OCI-LY7 (cell line): ENCODE results near the gene SLIT3. TPM values are rescaled to one million over a fixed set of nuclear protein-coding genes. Genes with fewer than 3 reads are reported as not detected.

Experiments used
- BruUV-seq: library from RNA; stranded (reverse); fragments of 400-500 nt; replicated peaks from 2 replicates; lab custom pipeline; 2021; lab: Mats Ljungman, UMichigan
- CTCF ChIA-PET: fragments of 300-600 bp; sonication (Branson Sonifier 250); formaldehyde crosslinking; loops from one replicate; lab custom pipeline; 2022; ENCODE audit warnings: antibody characterized with exemption; ENCODE audit not compliant: unreplicated experiment; lab: Charles Lee
- POLR2A ChIA-PET: fragments of 300-600 bp; sonication (Branson Sonifier 250); formaldehyde crosslinking; loops from one replicate; lab custom pipeline; 2022; ENCODE audit warnings: antibody characterized with exemption; lab: Charles Lee
- DNase-seq: peaks from one replicate; pipeline ENCODE4 v3.0.0-alpha.2; 2015; ENCODE audit warnings: low spot score
- H2AFZ ChIP-seq: fragments of 200-600 bp; sonication (generic), shearing (Covaris generic); 2 replicates; pipeline ENCODE4 v1.6.1; 2014; ENCODE audit warnings: mild to moderate bottlenecking, antibody characterized with exemption, low read length, moderate library complexity
- H3K27ac ChIP-seq: fragments of 200-600 bp; sonication (generic); 2 replicates; pipeline ENCODE4 v1.5.1; 2014; ENCODE audit warnings: mixed run types, low read depth, mild to moderate bottlenecking, moderate library complexity, low read length, inconsistent platforms; ENCODE audit not compliant: poor library complexity, severe bottlenecking
- H3K36me3 ChIP-seq: fragments of 200-600 bp; sonication (generic); 2 replicates; pipeline ENCODE4 v1.6.1; 2014; ENCODE audit warnings: mild to moderate bottlenecking, antibody characterized with exemption, low read length, moderate library complexity, mixed read lengths; ENCODE audit not compliant: insufficient read depth
- H3K4me1 ChIP-seq: fragments of 200-600 bp; sonication (generic); 2 replicates; pipeline ENCODE4 v1.5.1; 2014; ENCODE audit warnings: mild to moderate bottlenecking, low read length; ENCODE audit not compliant: insufficient read depth, poor library complexity, severe bottlenecking
- H3K4me2 ChIP-seq: fragments of 200-600 bp; sonication (generic); 2 replicates; pipeline ENCODE4 v1.6.1; 2014; ENCODE audit warnings: mild to moderate bottlenecking, low read length
- H3K4me3 ChIP-seq: fragments of 200-600 bp; sonication (generic); 2 replicates; pipeline ENCODE4 v1.5.1; 2014; ENCODE audit warnings: mild to moderate bottlenecking, low read depth, low read length; ENCODE audit not compliant: poor library complexity, severe bottlenecking
- H3K79me2 ChIP-seq: fragments of 200-600 bp; sonication (generic); 2 replicates; pipeline ENCODE4 v1.6.1; 2016; ENCODE audit warnings: low read depth, mild to moderate bottlenecking, low read length, moderate library complexity, mixed read lengths; ENCODE audit not compliant: insufficient read depth
- H3K9me2 ChIP-seq: fragments of 200-600 bp; sonication (generic); 2 replicates; pipeline ENCODE4 v1.6.1; 2016; ENCODE audit warnings: mild to moderate bottlenecking, low read length, mixed read lengths; ENCODE audit not compliant: insufficient read depth
- H3K9me3 ChIP-seq: fragments of 200-600 bp; sonication (generic); 2 replicates; pipeline ENCODE4 v1.6.1; 2014; ENCODE audit warnings: mild to moderate bottlenecking, mixed run types, low read length, mixed read lengths
- H4K20me1 ChIP-seq: fragments of 200-600 bp; sonication (generic); 2 replicates; pipeline ENCODE4 v1.6.1; 2014; ENCODE audit warnings: mild to moderate bottlenecking, antibody characterized with exemption, low read length, moderate library complexity, mixed read lengths; ENCODE audit not compliant: insufficient read depth
- EZH2phosphoT487 ChIP-seq: fragments of 200-600 bp; sonication (generic); IDR thresholded peaks from 2 replicates; pipeline ENCODE4 v1.6.1; 2018; ENCODE audit warnings: low read depth, borderline replicate concordance, mild to moderate bottlenecking, mixed run types, antibody characterized with exemption, low read length, moderate library complexity, mixed read lengths
- intact Hi-C: fragments of 100-400 bp; cut with micrococcal nuclease; formaldehyde crosslinking; loops from one replicate; pipeline ENCODE4 v1.10.0; 2022; ENCODE audit not compliant: unreplicated experiment
- total RNA-seq, 2 experiments: library from RNA; depleted of rRNA in 1 of 2; stranded (reverse); fragments of >200 nt in 1 of 2; shearing (Covaris generic) in 1 of 2; gene quantifications; 2 replicates each; pipeline ENCODE4 v1.2.3, GENCODE V29; 2014 to 2022
- TF ChIP-seq, protein P1 (sequence below): fragments of 200-600 bp; sonication (generic); conservative IDR thresholded peaks from 2 replicates; pipeline ENCODE4 v1.5.1; 2014; ENCODE audit warnings: mild to moderate bottlenecking, antibody characterized with exemption, low read length, moderate library complexity, mixed read lengths

SLIT3 gene
- total RNA-seq, 2 experiments from 2014 or later = not detected

- no peaks in the 10 kb centered on the region for H3K36me3 ChIP-seq
- no peaks in the 10 kb centered on the region for H3K4me1 ChIP-seq
- H3K27ac ChIP-seq = no peak overlapping the region
- no peaks in the 10 kb centered on the region for H3K79me2 ChIP-seq
- no TSS peak for BruUV-seq
- TF ChIP-seq, protein P1, sequence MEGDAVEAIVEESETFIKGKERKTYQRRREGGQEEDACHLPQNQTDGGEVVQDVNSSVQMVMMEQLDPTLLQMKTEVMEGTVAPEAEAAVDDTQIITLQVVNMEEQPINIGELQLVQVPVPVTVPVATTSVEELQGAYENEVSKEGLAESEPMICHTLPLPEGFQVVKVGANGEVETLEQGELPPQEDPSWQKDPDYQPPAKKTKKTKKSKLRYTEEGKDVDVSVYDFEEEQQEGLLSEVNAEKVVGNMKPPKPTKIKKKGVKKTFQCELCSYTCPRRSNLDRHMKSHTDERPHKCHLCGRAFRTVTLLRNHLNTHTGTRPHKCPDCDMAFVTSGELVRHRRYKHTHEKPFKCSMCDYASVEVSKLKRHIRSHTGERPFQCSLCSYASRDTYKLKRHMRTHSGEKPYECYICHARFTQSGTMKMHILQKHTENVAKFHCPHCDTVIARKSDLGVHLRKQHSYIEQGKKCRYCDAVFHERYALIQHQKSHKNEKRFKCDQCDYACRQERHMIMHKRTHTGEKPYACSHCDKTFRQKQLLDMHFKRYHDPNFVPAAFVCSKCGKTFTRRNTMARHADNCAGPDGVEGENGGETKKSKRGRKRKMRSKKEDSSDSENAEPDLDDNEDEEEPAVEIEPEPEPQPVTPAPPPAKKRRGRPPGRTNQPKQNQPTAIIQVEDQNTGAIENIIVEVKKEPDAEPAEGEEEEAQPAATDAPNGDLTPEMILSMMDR = no peak
- TF ChIP-seq EZH2phosphoT487 = no peak
- H4K20me1 ChIP-seq = no peaks in the 10 kb centered on the region
- DNase-seq = no peak
- no peaks in the 10 kb centered on the region for H3K9me3 ChIP-seq
- no peak overlapping the region for H2AFZ ChIP-seq
- POLR2A ChIA-PET = no interaction called here
- no peak overlapping the region for H3K4me2 ChIP-seq
- H3K9me2 ChIP-seq = no peaks in the 10 kb centered on the region
- CTCF ChIA-PET = no interaction called here
- H3K4me3 ChIP-seq = no peak overlapping the region
- intact Hi-C loops = no loop called here
These were observed 2.7 kb downstream of the SLIT3 start for GRCh38 chr5:169298193-169298592.

DNA sequence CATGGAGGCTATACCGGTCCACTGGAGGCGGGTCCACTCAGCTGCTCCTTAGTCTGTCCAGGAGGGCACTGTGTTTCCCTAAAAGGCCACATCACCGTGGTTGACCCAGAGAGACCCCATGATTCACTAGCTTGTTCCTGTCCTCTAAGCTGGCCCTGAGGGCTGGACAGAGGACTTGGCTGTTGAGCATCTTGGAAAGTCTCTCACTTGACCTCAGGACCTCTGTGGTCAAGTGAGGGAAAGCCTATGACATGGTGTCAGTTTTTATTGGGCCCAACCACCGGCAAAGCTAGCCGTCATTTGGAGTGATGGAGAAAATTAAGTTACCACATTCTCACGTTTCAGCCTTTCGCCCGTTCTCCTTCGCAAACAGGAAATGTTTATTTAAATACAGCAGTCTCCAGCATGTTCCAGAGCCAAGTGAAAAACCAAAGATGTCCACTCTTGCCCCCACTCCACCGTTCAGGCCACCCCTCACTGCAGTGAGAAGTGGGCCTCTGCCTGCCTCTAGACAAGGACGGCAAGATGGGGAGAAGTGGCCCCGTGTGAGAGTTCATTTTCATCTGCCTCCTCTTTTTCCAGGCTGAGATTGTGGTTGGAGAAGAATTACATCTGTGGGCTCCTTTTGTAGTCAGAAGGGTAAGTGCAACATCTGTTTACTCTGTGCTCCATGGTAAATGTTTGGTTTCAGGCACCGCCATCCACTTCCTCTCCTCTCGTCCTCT lies 4.4 kb downstream of the SLIT3 start:
- ChIA-PET POLR2A (no interaction called here), CTCF (interaction anchor here (0.6 kb wide), 1 partner anchor 1550 kb away, joined by 3 read pairs; no protein-coding TSS in a partner anchor)
- no peaks in the 10 kb centered on the region for H3K79me2 ChIP-seq
- TF ChIP-seq EZH2phosphoT487 = no peak
- TF ChIP-seq, protein P1 = no peak
- no peak overlapping the region for H3K4me2 ChIP-seq
- H3K36me3 ChIP-seq = no peaks in the 10 kb centered on the region
- no TSS peak for BruUV-seq
- no peaks in the 10 kb centered on the region for H4K20me1 ChIP-seq
- no peak overlapping the region for H3K4me3 ChIP-seq
- intact Hi-C loops = no loop called here
- no peak overlapping the region for H3K27ac ChIP-seq
- no peak overlapping the region for H2AFZ ChIP-seq
- H3K9me2 ChIP-seq = no peaks in the 10 kb centered on the region
- no peak for DNase-seq
- no peaks in the 10 kb centered on the region for H3K9me3 ChIP-seq
- H3K4me1 ChIP-seq = no peaks in the 10 kb centered on the region

DNA sequence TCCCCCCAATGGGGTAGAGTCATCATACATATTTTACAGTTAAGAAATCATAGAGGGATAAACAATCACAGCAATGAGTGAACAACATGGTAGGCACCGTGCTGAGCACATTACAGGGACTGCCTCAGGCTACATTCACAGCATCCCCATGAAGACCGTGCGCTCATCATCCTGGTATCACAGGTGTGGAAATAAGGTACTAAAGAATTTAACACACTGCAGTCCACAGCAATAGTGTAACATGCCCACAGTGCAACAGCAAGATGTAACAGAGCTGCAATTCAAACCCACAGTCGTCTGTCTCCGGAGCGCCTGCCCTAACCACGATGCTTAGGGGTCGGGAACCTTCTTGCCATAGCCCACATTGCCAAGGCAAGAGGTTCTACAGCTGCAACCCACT lies 5.6 kb downstream of the SLIT3 start:
- intact Hi-C loops = no loop called here
- CTCF ChIA-PET = no interaction called here

More for the DNA sequence above, 5.6 kb downstream of the SLIT3 start:
- Histone ChIP-seq H3K9me3 (no peaks in the 10 kb centered on the region), H3K4me3 (no peak overlapping the region), H3K27ac (no peak overlapping the region), H4K20me1 (no peaks in the 10 kb centered on the region), H3K4me2 (no peak overlapping the region), H3K79me2 (no peaks in the 10 kb centered on the region), H3K36me3 (no peaks in the 10 kb centered on the region), H3K9me2 (no peaks in the 10 kb centered on the region), H3K4me1 (no peaks in the 10 kb centered on the region), H2AFZ (no peak overlapping the region)
- no peak for DNase-seq
- POLR2A ChIA-PET = no interaction called here
- BruUV-seq = no TSS peak
- TF ChIP-seq, protein P1 = no peak
- TF ChIP-seq EZH2phosphoT487 = no peak
